Measurements from ENCODE around the gene PIAS1. TPM values are rescaled to one million over a fixed set of nuclear protein-coding genes. Genes with fewer than 3 reads are reported as not detected.
A peak's percentile ranks its signal among the peaks of the same experiment; 100 is the strongest.
"Not testable (repeated sequence)": the region's sequence is repeated elsewhere in the genome, so short reads cannot be mapped to it uniquely, and the experiment has no call there.

The PIAS1 gene
- total RNA-seq (10 to 100 TPM; 63.7 to 96.5 (median 70.3) TPM), total RNA-seq (32.4 to 131 (median 95.4) reads per million in 29 experiments)
- total RNA-seq (2013), result 50.9 TPM

GRCh38 chr15:68053701-68054627, at the start of gene PIAS1:
TSS of gene PIAS1 (plus strand) at chr15:68054315. CDS start at chr15:68054327, 12 bp downstream.
- Mint-ChIP-seq H3K36me3 (no peaks in the 10 kb centered on the region), H3K27ac (peak within 1 kb of the TSS; percentile 89 to 95), H3K27me3 (peaks cover under 1 to 4% of the 10 kb centered on the region in 2 donors), H3K4me3 (peak within 1 kb of the TSS; percentile 91 to 96 (median 95)), H3K4me1 (peaks cover 42 to 43% (median 42%) of the 10 kb centered on the region in 3 donors), H3K9me3 (no peaks in the 10 kb centered on the region)
- peak within 1 kb of the TSS; percentile 70 for H3K27ac ChIP-seq (ENCODE audit: low read length)
- H3K4me3 ChIP-seq (ENCODE audit: control insufficient read depth in 1 of 2, extremely low read depth in 1 of 2, low read length in 1 of 2), result peak within 1 kb of the TSS; percentile 90 to 95
- CTCF ChIA-PET, result interaction anchor here (0.5 to 1.2 kb wide), 5 partner anchors 11 to 1111 kb away, joined by 3 to 6 read pairs (median 3); no protein-coding TSS in a partner anchor
- WGBS (ENCODE audit: insufficient coverage), result 1% methylated on average over 57 of the region's 72 CpGs
- H3K4me1 ChIP-seq (ENCODE audit: control insufficient read depth in 1 of 2, extremely low read depth in 1 of 2, insufficient read depth in 2 of 2, low read length in 2 of 2), result peaks cover 7 to 19% of the 10 kb centered on the region in 2 experiments
- POLR2A ChIA-PET, result interaction anchor here (0.5 to 1.5 kb wide), 6 partner anchors 8 to 66 kb away, joined by 3 to 5 read pairs (median 4); no protein-coding TSS in a partner anchor
- no peaks in the 10 kb centered on the region for H3K36me3 ChIP-seq (ENCODE audit: control insufficient read depth in 2 of 2, extremely low read depth in 1 of 2, insufficient read depth in 1 of 2, low read length in 1 of 2)
- H3K27me3 ChIP-seq (replicated peaks in 1 of 2; ENCODE audit: control insufficient read depth in 2 of 2, extremely low read depth in 1 of 2, insufficient read depth in 2 of 2, low read length in 1 of 2), result no peaks in the 10 kb centered on the region
- DNase-seq (peak; percentile 84 to 96 (median 92)), ATAC-seq (replicated peaks in 1 of 4) (peak; percentile 91 to 96 (median 94))
- H3K9me3 ChIP-seq, result no peaks in the 10 kb centered on the region

GRCh38 chr15:68007642-68008041, 46.5 kb upstream of the PIAS1 start:
- H3K4me1 Mint-ChIP-seq; H3K36me3 Mint-ChIP-seq; H3K27ac ChIP-seq (ENCODE audit: low read length); H3K36me3 ChIP-seq (ENCODE audit: control insufficient read depth in 2 of 2, extremely low read depth in 1 of 2, insufficient read depth in 1 of 2, low read length in 1 of 2); H3K4me3 Mint-ChIP-seq; H3K4me3 ChIP-seq (ENCODE audit: control insufficient read depth in 1 of 2, extremely low read depth in 1 of 2, low read length in 1 of 2); DNase-seq; H3K4me1 ChIP-seq (ENCODE audit: control insufficient read depth in 1 of 2, extremely low read depth in 1 of 2, insufficient read depth in 2 of 2, low read length in 2 of 2); CTCF ChIA-PET; ATAC-seq (replicated peaks in 1 of 4); H3K27ac Mint-ChIP-seq; H3K9me3 ChIP-seq; POLR2A ChIA-PET; H3K27me3 ChIP-seq (replicated peaks in 1 of 2; ENCODE audit: control insufficient read depth in 2 of 2, extremely low read depth in 1 of 2, insufficient read depth in 2 of 2, low read length in 1 of 2): not testable (repeated sequence)
- H3K27me3 Mint-ChIP-seq, result peaks cover 14 to 15% of the 10 kb centered on the region in 2 donors
- WGBS (ENCODE audit: insufficient coverage), result no CpG with 5 or more reads among the region's 5 CpGs
- peaks cover 0 to 18% (median 12%) of the 10 kb centered on the region in 3 donors for H3K9me3 Mint-ChIP-seq

GRCh38 chr15:68010361-68011153, 43.6 kb upstream of the PIAS1 start:
- ATAC-seq (replicated peaks in 1 of 4), result no peak
- H3K27me3 ChIP-seq (replicated peaks in 1 of 2; ENCODE audit: control insufficient read depth in 2 of 2, extremely low read depth in 1 of 2, insufficient read depth in 2 of 2, low read length in 1 of 2), result peaks cover 0 to 6% of the 10 kb centered on the region in 2 experiments
- POLR2A ChIA-PET, result no interaction called here
- no peak overlapping the region for H3K27ac ChIP-seq (ENCODE audit: low read length)
- peaks cover 10 to 17% of the 10 kb centered on the region in 2 donors for H3K27me3 Mint-ChIP-seq
- CTCF ChIA-PET, result interaction anchor here in 1 of 2 donors (0.7 kb wide), 1 partner anchor 1334 kb away, joined by 3 read pairs; no protein-coding TSS in a partner anchor
- peaks cover 0 to 18% (median 12%) of the 10 kb centered on the region in 3 donors for H3K9me3 Mint-ChIP-seq
- no peaks in the 10 kb centered on the region for H3K4me1 Mint-ChIP-seq
- no peaks in the 10 kb centered on the region for H3K9me3 ChIP-seq
- H3K4me1 ChIP-seq (ENCODE audit: control insufficient read depth in 1 of 2, extremely low read depth in 1 of 2, insufficient read depth in 2 of 2, low read length in 2 of 2), result no peaks in the 10 kb centered on the region
- peaks cover 0 to 4% of the 10 kb centered on the region in 2 donors for H3K36me3 ChIP-seq (ENCODE audit: control insufficient read depth in 2 of 2, extremely low read depth in 1 of 2, insufficient read depth in 1 of 2, low read length in 1 of 2)
- WGBS (ENCODE audit: insufficient coverage), result 94% methylated on average over 3 of the region's 14 CpGs
- H3K4me3 Mint-ChIP-seq, result no peak overlapping the region
- H3K4me3 ChIP-seq (ENCODE audit: control insufficient read depth in 1 of 2, extremely low read depth in 1 of 2, low read length in 1 of 2), result no peak overlapping the region
- H3K36me3 Mint-ChIP-seq, result peaks cover 3% of the 10 kb centered on the region
- H3K27ac Mint-ChIP-seq, result no peak overlapping the region
- no peak for DNase-seq

GRCh38 chr15:68012911-68013310, 41.2 kb upstream of the PIAS1 start:
- H3K9me3 ChIP-seq, result no peaks in the 10 kb centered on the region
- no peaks in the 10 kb centered on the region for H3K36me3 Mint-ChIP-seq
- peaks cover 10 to 14% of the 10 kb centered on the region in 2 donors for H3K27me3 Mint-ChIP-seq
- ChIA-PET POLR2A (no interaction called here), CTCF (no interaction called here)
- H3K4me3 ChIP-seq (ENCODE audit: control insufficient read depth in 1 of 2, extremely low read depth in 1 of 2, low read length in 1 of 2), result no peak overlapping the region
- peaks cover 0 to 3% (median 2%) of the 10 kb centered on the region in 3 donors for H3K9me3 Mint-ChIP-seq
- H3K36me3 ChIP-seq (ENCODE audit: control insufficient read depth in 2 of 2, extremely low read depth in 1 of 2, insufficient read depth in 1 of 2, low read length in 1 of 2), result peaks cover 0 to 4% of the 10 kb centered on the region in 2 donors
- no peak overlapping the region for H3K27ac Mint-ChIP-seq
- DNase-seq (no peak), ATAC-seq (replicated peaks in 1 of 4) (no peak)
- H3K4me1 ChIP-seq (ENCODE audit: control insufficient read depth in 1 of 2, extremely low read depth in 1 of 2, insufficient read depth in 2 of 2, low read length in 2 of 2), result no peaks in the 10 kb centered on the region
- no peak overlapping the region for H3K4me3 Mint-ChIP-seq
- no peaks in the 10 kb centered on the region for H3K4me1 Mint-ChIP-seq
- H3K27ac ChIP-seq (ENCODE audit: low read length), result no peak overlapping the region
- peaks cover 0 to 6% of the 10 kb centered on the region in 2 experiments for H3K27me3 ChIP-seq (replicated peaks in 1 of 2; ENCODE audit: control insufficient read depth in 2 of 2, extremely low read depth in 1 of 2, insufficient read depth in 2 of 2, low read length in 1 of 2)
- no CpG with 5 or more reads among the region's 1 CpG for WGBS (ENCODE audit: insufficient coverage)

- POLR2A ChIA-PET, result no interaction called here
- ATAC-seq (replicated peaks in 1 of 4) (no peak), DNase-seq (no peak)
- Mint-ChIP-seq H3K36me3 (no peaks in the 10 kb centered on the region), H3K27ac (no peak overlapping the region), H3K27me3 (peaks cover 8 to 10% of the 10 kb centered on the region in 2 donors), H3K4me1 (no peaks in the 10 kb centered on the region), H3K9me3 (no peaks in the 10 kb centered on the region), H3K4me3 (no peak overlapping the region)
- H3K27me3 ChIP-seq (replicated peaks in 1 of 2; ENCODE audit: control insufficient read depth in 2 of 2, extremely low read depth in 1 of 2, insufficient read depth in 2 of 2, low read length in 1 of 2), result peaks cover 0 to 5% of the 10 kb centered on the region in 2 experiments
- H3K4me1 ChIP-seq (ENCODE audit: control insufficient read depth in 1 of 2, extremely low read depth in 1 of 2, insufficient read depth in 2 of 2, low read length in 2 of 2), result no peaks in the 10 kb centered on the region
- no peak overlapping the region for H3K4me3 ChIP-seq (ENCODE audit: control insufficient read depth in 1 of 2, extremely low read depth in 1 of 2, low read length in 1 of 2)
- WGBS (ENCODE audit: insufficient coverage), result 58% methylated on average over 1 of the region's 1 CpG
- no peaks in the 10 kb centered on the region for H3K36me3 ChIP-seq (ENCODE audit: control insufficient read depth in 2 of 2, extremely low read depth in 1 of 2, insufficient read depth in 1 of 2, low read length in 1 of 2)
- H3K9me3 ChIP-seq, result no peaks in the 10 kb centered on the region
- CTCF ChIA-PET, result no interaction called here
- H3K27ac ChIP-seq (ENCODE audit: low read length), result no peak overlapping the region
Observed at GRCh38 chr15:68014219-68014618, 39.9 kb upstream of the PIAS1 start.

- no peaks in the 10 kb centered on the region for H3K36me3 ChIP-seq (ENCODE audit: control insufficient read depth in 2 of 2, extremely low read depth in 1 of 2, insufficient read depth in 1 of 2, low read length in 1 of 2)
- WGBS (ENCODE audit: insufficient coverage), result no CpG with 5 or more reads among the region's 3 CpGs
- peaks cover 0 to 1% of the 10 kb centered on the region in 2 experiments for H3K27me3 ChIP-seq (replicated peaks in 1 of 2; ENCODE audit: control insufficient read depth in 2 of 2, extremely low read depth in 1 of 2, insufficient read depth in 2 of 2, low read length in 1 of 2)
- H3K9me3 ChIP-seq, result no peaks in the 10 kb centered on the region
- Mint-ChIP-seq H3K36me3 (no peaks in the 10 kb centered on the region), H3K4me3 (no peak overlapping the region), H3K27me3 (peaks cover 3 to 4% of the 10 kb centered on the region in 2 donors), H3K27ac (no peak overlapping the region), H3K4me1 (no peaks in the 10 kb centered on the region), H3K9me3 (no peaks in the 10 kb centered on the region)
- H3K4me1 ChIP-seq (ENCODE audit: control insufficient read depth in 1 of 2, extremely low read depth in 1 of 2, insufficient read depth in 2 of 2, low read length in 2 of 2), result no peaks in the 10 kb centered on the region
- no peak overlapping the region for H3K4me3 ChIP-seq (ENCODE audit: control insufficient read depth in 1 of 2, extremely low read depth in 1 of 2, low read length in 1 of 2)
- no peak overlapping the region for H3K27ac ChIP-seq (ENCODE audit: low read length)
- ChIA-PET POLR2A (no interaction called here), CTCF (interaction anchor here in 1 of 2 donors (0.6 kb wide), 1 partner anchor 1300 kb away, joined by 3 read pairs; no protein-coding TSS in a partner anchor)
- ATAC-seq (replicated peaks in 1 of 4), result no peak
- DNase-seq, result no peak
Observed at GRCh38 chr15:68015244-68015643, 38.9 kb upstream of the PIAS1 start.
